ES-I3 (cell line): Measurements from ENCODE around the gene SLCO1B3.

Source experiments
- H3K36me3 ChIP-seq: 2 replicates; pipeline ENCODE4 v1.6.1; 2013; ENCODE audit warnings: mild to moderate bottlenecking, low read length, control low read depth, moderate library complexity; ENCODE audit not compliant: insufficient read depth
- H3K4me1 ChIP-seq: 2 replicates; pipeline ENCODE4 v1.6.1; 2013; ENCODE audit warnings: mild to moderate bottlenecking, control low read depth, low read length; ENCODE audit not compliant: insufficient read depth
- H3K9ac ChIP-seq: 2 replicates; pipeline ENCODE4 v1.6.1; 2013; ENCODE audit warnings: low read depth, mild to moderate bottlenecking, low read length, moderate library complexity
- H3K9me3 ChIP-seq: 2 replicates; pipeline ENCODE4 v1.6.1; 2013; ENCODE audit warnings: mild to moderate bottlenecking, low read length, moderate library complexity; ENCODE audit not compliant: control insufficient read depth, insufficient read depth

SLCO1B3 gene

DNA sequence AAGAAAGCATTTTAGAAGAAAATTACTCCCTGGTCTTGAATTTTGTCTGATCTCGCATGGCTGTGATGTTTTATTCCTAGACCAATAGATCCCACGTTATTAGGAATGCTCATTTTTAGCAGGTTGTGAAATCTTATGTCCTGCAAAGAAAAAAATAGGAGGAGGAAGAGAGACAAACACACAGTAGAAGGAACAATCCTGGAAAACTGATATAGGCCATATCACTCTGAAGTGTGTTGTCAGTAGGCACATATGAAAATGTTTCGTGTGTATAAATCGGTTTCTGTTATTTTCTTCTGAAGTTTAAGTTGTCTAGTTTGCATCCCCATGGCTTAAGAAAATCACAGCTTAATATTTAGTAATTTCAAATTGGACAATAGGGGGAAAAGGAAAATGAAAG lies 12.4 kb downstream of the SLCO1B3 start:
- no peak overlapping the region for H3K9ac ChIP-seq
- H3K36me3 ChIP-seq: no peaks in the 10 kb centered on the region
- H3K4me1 ChIP-seq: no peaks in the 10 kb centered on the region
- no peaks in the 10 kb centered on the region for H3K9me3 ChIP-seq

DNA sequence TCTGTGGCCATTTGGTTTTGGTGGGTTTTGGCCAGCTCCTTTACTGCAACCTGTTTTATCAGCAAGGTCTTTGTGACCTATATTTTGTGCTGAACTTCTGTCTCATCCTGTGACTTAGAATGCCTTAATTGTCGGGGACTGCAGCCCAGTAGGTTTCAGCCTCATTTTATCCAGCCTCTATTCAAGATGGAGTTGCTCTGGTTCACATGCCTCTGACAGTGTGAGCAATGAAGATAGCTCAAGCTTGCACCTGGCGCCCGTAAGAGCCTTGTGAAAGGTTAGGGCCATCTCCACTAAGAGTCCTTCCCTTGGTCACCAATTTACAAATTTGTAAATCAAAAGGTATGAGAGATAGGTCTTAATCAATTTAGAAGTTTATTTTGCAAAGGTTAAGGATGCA lies 19.4 kb downstream of the SLCO1B3 start:
- Histone ChIP-seq H3K4me1 (no peaks in the 10 kb centered on the region), H3K9me3 (no peaks in the 10 kb centered on the region), H3K36me3 (no peaks in the 10 kb centered on the region), H3K9ac (no peak overlapping the region)

DNA sequence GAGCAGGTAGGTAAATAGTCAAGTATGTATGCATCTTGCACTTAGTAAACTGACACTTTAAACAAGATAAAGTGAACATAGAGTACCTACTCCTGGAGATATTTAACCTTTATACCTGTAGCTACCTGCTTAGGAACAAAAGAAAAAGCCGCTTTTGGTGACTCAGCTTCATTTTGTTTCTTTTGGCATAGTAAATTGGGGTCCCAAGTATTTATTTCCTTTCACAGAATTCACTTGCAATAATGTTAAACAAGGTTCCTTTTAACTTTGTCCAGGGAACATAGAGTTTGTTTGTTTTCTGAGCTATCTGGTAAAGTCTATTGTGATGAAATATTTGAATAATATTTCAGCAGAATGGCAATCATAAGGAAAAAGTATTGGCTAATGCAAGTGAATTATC lies 20.0 kb downstream of the SLCO1B3 start:
- no peaks in the 10 kb centered on the region for H3K9me3 ChIP-seq

DNA sequence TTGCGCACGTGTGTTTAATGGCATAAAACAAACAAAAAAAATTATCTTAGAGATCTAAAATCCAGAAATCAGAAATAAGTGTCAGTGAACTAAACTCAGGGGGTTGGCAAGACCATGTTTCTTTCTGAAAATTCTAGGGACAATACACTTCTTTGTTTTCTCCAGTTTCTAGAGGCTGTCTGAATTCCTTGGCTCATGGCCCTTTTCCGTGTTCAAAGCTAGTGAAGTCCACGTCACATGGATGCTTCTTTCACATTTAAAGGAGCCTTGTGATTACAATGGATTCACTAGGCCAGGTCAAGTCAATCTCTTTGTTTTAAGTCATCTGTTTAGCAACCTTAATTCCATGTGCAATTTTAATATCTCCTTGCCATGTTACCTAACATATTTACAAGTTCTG lies 22.4 kb downstream of the SLCO1B3 start:
- no peaks in the 10 kb centered on the region for H3K4me1 ChIP-seq
- H3K9me3 ChIP-seq: no peaks in the 10 kb centered on the region
- no peaks in the 10 kb centered on the region for H3K36me3 ChIP-seq
- no peak overlapping the region for H3K9ac ChIP-seq

More for the DNA sequence above, 20.0 kb downstream of the SLCO1B3 start:
- Histone ChIP-seq H3K9ac (no peak overlapping the region), H3K4me1 (no peaks in the 10 kb centered on the region), H3K36me3 (no peaks in the 10 kb centered on the region)

DNA sequence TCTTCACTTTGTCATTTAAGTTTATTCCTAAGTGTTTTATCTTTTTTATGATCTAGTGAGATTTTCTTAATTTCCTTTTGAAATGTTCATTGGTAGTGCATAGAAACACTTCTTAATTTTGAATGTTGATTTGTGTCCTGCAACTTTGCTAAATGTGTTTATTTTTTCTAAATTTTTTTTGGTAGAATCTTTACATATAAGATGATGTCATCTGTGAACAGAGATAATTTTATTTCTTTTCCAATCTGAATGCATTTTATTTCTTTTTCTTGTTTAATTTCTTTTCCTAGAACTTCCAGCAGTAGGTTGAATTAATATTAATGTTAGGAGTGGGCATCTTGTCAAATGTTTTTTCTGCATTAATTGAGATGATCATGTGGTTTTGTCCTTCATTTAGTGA lies 42.1 kb downstream of the SLCO1B3 start:
- no peaks in the 10 kb centered on the region for H3K4me1 ChIP-seq
- H3K36me3 ChIP-seq: no peaks in the 10 kb centered on the region
- no peaks in the 10 kb centered on the region for H3K9me3 ChIP-seq
- no peak overlapping the region for H3K9ac ChIP-seq

DNA sequence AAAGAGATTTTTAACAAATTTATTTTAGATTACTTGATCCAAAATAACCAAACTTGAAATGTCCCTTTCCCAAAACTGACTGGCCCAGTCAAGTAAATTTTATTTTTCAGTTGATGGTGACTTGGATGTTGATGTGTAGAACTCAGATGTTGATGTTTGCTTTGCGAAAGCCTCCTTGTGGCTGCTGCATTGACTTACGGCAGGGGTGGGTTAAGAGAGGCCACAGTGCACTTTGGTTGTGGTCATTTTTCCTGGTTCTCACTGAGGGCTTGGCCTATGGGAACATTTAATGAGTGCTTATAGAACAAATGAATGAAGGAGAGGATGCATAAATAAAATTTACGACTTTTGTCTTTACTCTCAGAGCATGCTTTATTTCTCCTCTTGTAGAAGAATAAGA lies 52.6 kb downstream of the SLCO1B3 start:
- Histone ChIP-seq H3K9ac (no peak overlapping the region), H3K9me3 (no peaks in the 10 kb centered on the region), H3K4me1 (no peaks in the 10 kb centered on the region), H3K36me3 (no peaks in the 10 kb centered on the region)

DNA sequence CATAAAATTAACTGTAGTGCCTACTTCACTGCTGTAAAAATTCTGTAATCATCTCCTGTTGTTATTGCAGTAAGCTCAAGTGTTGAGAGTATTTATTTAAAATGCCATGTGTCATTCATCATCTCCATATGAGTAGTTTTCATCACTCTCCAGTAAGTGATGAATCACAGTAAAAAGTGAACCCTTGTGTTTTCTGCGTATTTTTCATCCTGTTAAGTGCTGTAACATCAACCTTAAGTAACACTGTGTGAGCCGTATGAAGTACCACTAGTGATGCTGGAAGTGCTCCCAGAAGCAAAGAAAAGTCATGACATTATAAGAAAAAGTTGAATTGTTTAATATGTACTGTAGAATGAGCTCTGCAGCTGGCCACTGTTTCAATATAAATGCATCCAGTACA lies 55.4 kb downstream of the SLCO1B3 start:
- Histone ChIP-seq H3K4me1 (no peaks in the 10 kb centered on the region), H3K36me3 (no peaks in the 10 kb centered on the region), H3K9me3 (no peaks in the 10 kb centered on the region), H3K9ac (no peak overlapping the region)

DNA sequence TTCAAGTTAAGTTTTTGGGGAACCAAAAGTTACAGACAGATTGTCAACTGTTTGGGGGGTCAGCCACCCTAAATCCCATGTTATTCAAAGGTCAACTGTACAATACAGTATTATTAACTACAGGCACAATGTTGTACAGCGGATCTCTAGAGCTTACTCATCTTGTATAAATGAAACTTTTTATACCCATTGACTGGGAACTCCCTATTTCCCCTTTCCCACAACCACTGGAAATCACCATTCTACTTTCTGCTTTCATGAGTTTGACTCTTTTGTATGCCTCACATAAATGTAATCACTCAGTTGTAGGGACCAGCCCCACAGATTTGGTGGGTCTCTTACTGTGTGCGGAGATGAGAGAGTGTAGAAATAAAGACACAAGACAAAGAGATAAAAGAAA lies 57.8 kb downstream of the SLCO1B3 start:
- no peaks in the 10 kb centered on the region for H3K9me3 ChIP-seq
- H3K4me1 ChIP-seq: no peaks in the 10 kb centered on the region
- no peak overlapping the region for H3K9ac ChIP-seq
- no peaks in the 10 kb centered on the region for H3K36me3 ChIP-seq

DNA sequence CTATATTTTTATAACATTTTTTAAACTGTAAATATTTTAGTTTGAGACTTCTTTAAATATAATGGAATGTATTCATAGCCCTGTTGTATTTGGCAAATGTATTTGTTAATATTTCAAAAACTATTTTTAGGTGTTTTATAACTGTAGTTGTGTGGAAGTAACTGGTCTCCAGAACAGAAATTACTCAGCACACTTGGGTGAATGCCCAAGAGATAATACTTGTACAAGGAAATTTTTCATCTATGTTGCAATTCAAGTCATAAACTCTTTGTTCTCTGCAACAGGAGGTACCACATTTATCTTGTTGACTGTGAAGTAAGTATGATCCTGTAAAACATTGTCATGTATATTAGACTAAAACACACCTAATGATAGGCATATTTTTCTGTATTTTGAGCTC lies 72.8 kb downstream of the SLCO1B3 start:
- Histone ChIP-seq H3K4me1 (no peaks in the 10 kb centered on the region), H3K9me3 (no peaks in the 10 kb centered on the region; the same call in 1 of the 2 replicates), H3K36me3 (no peaks in the 10 kb centered on the region), H3K9ac (no peak overlapping the region)

DNA sequence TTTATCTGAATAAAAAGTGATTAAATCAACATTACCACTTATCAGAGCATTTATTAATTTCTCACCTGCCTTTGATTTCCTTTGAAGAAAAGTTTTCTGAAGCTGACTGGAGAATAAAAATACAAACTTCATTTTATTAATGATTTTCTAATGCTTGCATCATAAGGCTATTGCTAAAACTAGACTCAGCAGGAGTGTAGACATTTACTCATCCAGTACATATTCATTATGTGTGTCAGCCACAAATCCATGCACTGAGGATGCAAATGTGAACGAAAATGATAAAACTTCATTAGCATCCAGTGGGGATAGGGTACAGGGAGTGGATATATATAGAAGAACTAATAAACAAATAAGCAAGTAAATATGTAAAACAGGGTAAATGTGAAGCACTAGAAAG lies 74.6 kb downstream of the SLCO1B3 start:
- no peaks in the 10 kb centered on the region for H3K4me1 ChIP-seq
- H3K36me3 ChIP-seq: no peaks in the 10 kb centered on the region
- no peak overlapping the region for H3K9ac ChIP-seq
- H3K9me3 ChIP-seq: no peaks in the 10 kb centered on the region; the same call in 1 of the 2 replicates

DNA sequence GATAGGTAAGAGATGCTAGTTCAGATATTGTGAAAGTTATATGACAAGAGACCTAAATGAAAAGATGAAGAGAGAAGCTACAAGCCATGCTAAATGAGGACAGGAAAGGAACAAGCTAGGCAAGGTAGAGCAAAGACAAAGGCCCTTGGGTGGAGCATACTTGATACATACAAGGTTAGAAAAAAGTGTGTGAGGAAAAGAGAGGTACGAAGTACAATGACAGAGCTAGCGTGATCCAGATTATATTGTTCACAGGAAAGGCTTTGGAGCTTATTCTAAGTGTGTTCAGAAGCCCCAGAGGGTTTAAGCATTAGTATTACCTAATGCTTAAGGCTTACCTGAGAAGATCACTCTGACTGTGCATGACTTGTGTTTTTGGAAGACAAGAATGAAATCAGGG lies 75.0 kb downstream of the SLCO1B3 start:
- Histone ChIP-seq H3K9ac (no peak overlapping the region), H3K9me3 (no peaks in the 10 kb centered on the region; the same call in 1 of the 2 replicates), H3K4me1 (no peaks in the 10 kb centered on the region), H3K36me3 (no peaks in the 10 kb centered on the region)

DNA sequence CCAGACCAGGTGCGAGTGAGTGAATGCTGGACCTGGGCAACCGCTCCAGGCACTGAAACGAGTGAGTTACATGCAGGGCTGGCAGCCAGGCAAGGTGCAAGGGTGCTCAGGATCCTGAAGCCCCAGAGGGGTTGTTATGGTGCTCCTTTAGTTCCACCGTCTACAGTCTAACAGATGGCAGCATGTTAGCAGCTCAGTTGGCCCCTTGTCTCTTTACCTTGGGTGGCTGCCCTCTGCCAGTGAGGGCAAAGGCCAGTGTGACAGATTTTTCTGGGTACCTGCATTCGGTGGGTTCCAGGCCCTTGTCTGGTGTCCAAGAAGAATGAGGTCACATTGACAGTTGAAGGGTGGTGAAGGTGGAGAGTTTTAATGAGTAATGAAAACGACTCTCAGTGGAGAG lies 106.8 kb downstream of the SLCO1B3 start:
- no peaks in the 10 kb centered on the region for H3K4me1 ChIP-seq
- H3K9ac ChIP-seq: no peak overlapping the region
- H3K9me3 ChIP-seq: no peaks in the 10 kb centered on the region
- H3K36me3 ChIP-seq: no peaks in the 10 kb centered on the region

DNA sequence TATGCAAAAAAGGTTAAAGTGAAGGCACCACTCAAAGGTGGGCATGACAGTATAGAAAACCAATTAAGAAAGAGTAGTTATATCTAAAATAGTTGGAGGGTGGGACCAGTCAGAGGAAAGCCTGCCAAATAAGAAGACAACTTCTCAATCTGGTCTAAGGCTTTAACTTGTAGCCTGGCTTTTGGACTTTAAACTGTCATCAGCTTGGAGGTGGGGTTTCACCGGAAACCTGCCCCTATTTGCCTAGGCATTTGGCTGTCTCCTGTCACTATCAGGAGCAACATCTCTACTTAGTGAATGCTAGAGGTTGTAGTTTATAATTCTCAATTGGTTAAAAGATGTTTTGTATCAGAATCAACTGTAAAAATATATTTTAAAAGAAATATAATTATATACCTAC lies 107.3 kb downstream of the SLCO1B3 start:
- no peak overlapping the region for H3K9ac ChIP-seq
- no peaks in the 10 kb centered on the region for H3K9me3 ChIP-seq
- H3K4me1 ChIP-seq: no peaks in the 10 kb centered on the region
- no peaks in the 10 kb centered on the region for H3K36me3 ChIP-seq

DNA sequence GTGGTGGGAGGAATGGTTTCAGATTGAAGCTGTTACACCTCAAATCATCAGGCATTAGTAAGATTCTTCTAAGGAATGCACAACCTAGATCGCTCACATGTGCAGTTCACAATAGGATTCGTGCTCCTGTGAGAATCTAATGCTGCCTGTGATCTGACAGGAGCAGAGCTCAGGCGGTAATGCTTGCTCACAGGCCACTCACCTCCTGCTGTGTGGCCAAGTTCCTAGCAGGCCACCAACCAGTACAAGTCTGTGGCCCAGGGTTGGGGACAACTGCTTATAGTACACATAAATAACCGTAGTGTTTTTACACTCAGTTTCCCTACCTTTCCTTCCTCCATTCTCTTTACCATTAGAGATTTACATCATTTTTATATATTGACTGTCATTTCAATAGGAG lies 121.4 kb downstream of the SLCO1B3 start:
- Histone ChIP-seq H3K9me3 (no peaks in the 10 kb centered on the region), H3K36me3 (no peaks in the 10 kb centered on the region), H3K4me1 (no peaks in the 10 kb centered on the region), H3K9ac (no peak overlapping the region)

DNA sequence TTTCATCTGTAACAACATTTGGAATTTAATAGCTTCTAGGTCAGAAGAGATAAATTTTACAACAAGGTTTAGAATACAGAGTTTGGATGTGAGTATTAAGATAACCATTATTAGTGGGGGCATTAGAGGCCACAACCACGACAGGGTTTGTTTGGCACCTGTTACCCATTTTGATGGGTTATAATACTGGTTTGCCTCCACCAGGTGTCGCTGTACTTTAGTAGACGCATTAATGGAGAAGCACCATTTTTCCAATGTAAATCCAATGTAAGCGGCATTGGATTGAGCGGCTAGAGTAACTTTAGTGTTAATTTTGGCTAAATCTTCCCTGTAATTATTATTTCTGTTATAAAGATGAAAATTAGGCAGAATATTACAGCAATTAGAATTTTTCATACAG lies 136.2 kb downstream of the SLCO1B3 start:
- H3K36me3 ChIP-seq: no peaks in the 10 kb centered on the region; the same call in 1 of the 2 replicates
- H3K9ac ChIP-seq: no peak overlapping the region
- H3K9me3 ChIP-seq: no peaks in the 10 kb centered on the region
- no peaks in the 10 kb centered on the region for H3K4me1 ChIP-seq

DNA sequence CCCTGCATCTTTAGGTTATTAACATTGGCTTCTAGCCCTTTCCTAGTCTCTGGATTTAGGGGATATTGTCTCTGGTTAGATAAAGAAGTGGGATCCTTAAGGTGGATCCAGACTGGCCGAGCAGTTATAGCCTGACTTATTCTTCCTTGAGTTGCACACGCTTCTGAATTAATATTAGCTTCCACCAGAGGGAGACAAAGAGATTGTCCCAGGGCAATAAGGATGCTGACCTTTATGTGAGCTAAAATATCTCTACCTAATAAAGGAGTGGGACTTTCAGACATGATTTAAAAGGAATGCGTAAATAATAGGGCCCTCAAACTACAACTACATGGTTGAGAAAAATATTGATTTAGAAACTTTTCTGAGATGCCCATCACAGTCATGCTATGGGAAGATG lies 139.7 kb downstream of the SLCO1B3 start:
- H3K36me3 ChIP-seq: no peaks in the 10 kb centered on the region; the same call in 1 of the 2 replicates
- no peak overlapping the region for H3K9ac ChIP-seq
- H3K4me1 ChIP-seq: no peaks in the 10 kb centered on the region
- H3K9me3 ChIP-seq: no peaks in the 10 kb centered on the region
